HG03135 (cell line): Measurements from ENCODE around the gene TMEM168.

Source experiments
- ATAC-seq: cut with Tn5 transposase; IDR thresholded peaks from one replicate; pipeline ENCODE4 v1.9.1; 2021; ENCODE audit warnings: mild to moderate bottlenecking, moderate library complexity; ENCODE audit not compliant: unreplicated experiment

Gene TMEM168

GRCh38 chr7:112723416-112723815 lies 66.8 kb downstream of the TMEM168 start:
- ATAC-seq: no peak

DNA sequence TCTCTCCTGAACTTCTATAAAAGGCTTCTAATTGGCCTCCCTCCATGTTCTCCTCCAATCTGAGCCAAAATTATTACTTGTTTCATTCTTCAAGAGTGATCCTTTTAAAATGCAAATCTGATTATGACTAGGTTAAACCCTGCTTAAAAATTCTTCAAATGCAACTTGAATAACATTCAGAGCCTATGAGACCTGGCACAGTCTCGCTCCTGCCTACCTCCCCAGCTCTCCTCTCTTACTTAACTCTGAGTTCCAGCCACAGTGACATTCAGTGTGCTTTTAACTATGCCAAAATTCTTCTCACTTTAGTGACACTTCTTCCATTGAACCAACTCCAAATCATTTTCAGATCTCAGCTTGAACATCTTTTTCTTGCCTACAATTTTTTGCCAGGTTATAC lies 68.8 kb downstream of the TMEM168 start:
- ATAC-seq: no peak

- ATAC-seq: no peak
Measured at GRCh38 chr7:112715525-112715924, 74.7 kb downstream of the TMEM168 start.

GRCh38 chr7:112714917-112715316 lies 75.3 kb downstream of the TMEM168 start:
- ATAC-seq: no peak
